Measurements from ENCODE around the gene SLC38A7. TPM values are rescaled to one million over a fixed set of nuclear protein-coding genes. Genes with fewer than 3 reads are reported as not detected.

Gene SLC38A7
- total RNA-seq, 2 experiments from 2014 or later: 5.3 to 5.6 TPM

DNA sequence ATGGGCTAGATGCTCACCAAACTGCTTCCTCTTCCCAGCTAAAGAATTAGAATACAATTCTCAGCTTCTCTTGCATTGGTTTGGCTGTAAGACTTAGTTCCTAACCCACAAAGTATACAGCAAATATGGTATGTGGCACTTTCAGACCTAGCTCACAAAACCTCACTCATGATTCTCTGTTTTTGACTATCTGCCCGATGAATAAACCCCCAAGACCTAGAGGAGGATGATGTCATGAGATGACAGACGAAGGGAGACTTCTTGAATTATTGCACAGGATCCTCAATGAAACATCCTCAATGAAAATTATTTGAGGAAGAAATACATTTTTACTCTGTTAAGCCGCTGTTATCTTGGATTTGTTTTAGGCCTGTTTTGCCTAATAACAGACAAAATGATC lies 69.3 kb downstream of the SLC38A7 start:
- Mint-ChIP-seq H3K9me3 (no peaks in the 10 kb centered on the region), H3K4me3 (no peak overlapping the region), H3K4me1 (ENCODE audit: low read depth) (peaks cover 30% of the 10 kb centered on the region), H3K36me3 (ENCODE audit: low read depth) (peaks cover 44% of the 10 kb centered on the region), H3K27ac (no peak overlapping the region), H3K27me3 (no peaks in the 10 kb centered on the region)
- DNase-seq (no peak), ATAC-seq (ENCODE audit: poor library complexity) (no peak)
- Histone ChIP-seq H3K4me3 (ENCODE audit: low read length) (no peak overlapping the region), H3K27me3 (ENCODE audit: control insufficient read depth in 1 of 2, insufficient read depth in 2 of 2, low read length in 2 of 2) (no peaks in the 10 kb centered on the region), H3K27ac (ENCODE audit: low read depth in 1 of 2, low read length in 2 of 2) (no peak overlapping the region), H3K4me1 (ENCODE audit: insufficient read depth, low read length) (peaks cover 41% of the 10 kb centered on the region), H3K36me3 (ENCODE audit: insufficient read depth, low read length) (peaks cover 56% of the 10 kb centered on the region), H3K9me3 (ENCODE audit: control insufficient read depth in 1 of 2, insufficient read depth in 1 of 2, low read length in 2 of 2) (no peaks in the 10 kb centered on the region)
- ChIA-PET POLR2A (no interaction called here), CTCF (no interaction called here)
- intact Hi-C loops (cut with DNase I, micrococcal nuclease): no loop called here
- TF ChIP-seq, protein P1, sequence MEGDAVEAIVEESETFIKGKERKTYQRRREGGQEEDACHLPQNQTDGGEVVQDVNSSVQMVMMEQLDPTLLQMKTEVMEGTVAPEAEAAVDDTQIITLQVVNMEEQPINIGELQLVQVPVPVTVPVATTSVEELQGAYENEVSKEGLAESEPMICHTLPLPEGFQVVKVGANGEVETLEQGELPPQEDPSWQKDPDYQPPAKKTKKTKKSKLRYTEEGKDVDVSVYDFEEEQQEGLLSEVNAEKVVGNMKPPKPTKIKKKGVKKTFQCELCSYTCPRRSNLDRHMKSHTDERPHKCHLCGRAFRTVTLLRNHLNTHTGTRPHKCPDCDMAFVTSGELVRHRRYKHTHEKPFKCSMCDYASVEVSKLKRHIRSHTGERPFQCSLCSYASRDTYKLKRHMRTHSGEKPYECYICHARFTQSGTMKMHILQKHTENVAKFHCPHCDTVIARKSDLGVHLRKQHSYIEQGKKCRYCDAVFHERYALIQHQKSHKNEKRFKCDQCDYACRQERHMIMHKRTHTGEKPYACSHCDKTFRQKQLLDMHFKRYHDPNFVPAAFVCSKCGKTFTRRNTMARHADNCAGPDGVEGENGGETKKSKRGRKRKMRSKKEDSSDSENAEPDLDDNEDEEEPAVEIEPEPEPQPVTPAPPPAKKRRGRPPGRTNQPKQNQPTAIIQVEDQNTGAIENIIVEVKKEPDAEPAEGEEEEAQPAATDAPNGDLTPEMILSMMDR (IDR thresholded peaks at IDR 0.05): no peak

Other genes with a start within 250 kb of the SLC38A7 start
- 1 to 10 TPM; 2.8 to 3.2 TPM for gene NDRG4, start 184.6 kb downstream of the SLC38A7 start, total RNA-seq
- gene SETD6, start 169.3 kb downstream of the SLC38A7 start, total RNA-seq: 10 to 100 TPM; 21.9 to 25.5 TPM
- 100 to 1,000 TPM; 164 to 184 TPM for gene CNOT1, start 54.9 kb downstream of the SLC38A7 start, total RNA-seq
- 10 to 100 TPM; 17.4 to 18.7 TPM for gene GOT2, start 49.5 kb upstream of the SLC38A7 start, total RNA-seq